ENCODE data around the gene PPP1R9B. TPM values are rescaled to one million over a fixed set of nuclear protein-coding genes. Genes with fewer than 3 reads are reported as not detected.

Gene PPP1R9B, protein sequence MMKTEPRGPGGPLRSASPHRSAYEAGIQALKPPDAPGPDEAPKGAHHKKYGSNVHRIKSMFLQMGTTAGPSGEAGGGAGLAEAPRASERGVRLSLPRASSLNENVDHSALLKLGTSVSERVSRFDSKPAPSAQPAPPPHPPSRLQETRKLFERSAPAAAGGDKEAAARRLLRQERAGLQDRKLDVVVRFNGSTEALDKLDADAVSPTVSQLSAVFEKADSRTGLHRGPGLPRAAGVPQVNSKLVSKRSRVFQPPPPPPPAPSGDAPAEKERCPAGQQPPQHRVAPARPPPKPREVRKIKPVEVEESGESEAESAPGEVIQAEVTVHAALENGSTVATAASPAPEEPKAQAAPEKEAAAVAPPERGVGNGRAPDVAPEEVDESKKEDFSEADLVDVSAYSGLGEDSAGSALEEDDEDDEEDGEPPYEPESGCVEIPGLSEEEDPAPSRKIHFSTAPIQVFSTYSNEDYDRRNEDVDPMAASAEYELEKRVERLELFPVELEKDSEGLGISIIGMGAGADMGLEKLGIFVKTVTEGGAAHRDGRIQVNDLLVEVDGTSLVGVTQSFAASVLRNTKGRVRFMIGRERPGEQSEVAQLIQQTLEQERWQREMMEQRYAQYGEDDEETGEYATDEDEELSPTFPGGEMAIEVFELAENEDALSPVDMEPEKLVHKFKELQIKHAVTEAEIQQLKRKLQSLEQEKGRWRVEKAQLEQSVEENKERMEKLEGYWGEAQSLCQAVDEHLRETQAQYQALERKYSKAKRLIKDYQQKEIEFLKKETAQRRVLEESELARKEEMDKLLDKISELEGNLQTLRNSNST
- total RNA-seq (2021; ENCODE audit: unreplicated experiment) (112 TPM), Bru-seq, nascent RNA (percentile 68 among the genes with signal in this experiment), BruChase-seq, experiment 1, labeled RNA remaining after a 6-hour chase (percentile 90 among the genes with signal in this experiment), BruChase-seq, experiment 2, labeled RNA remaining after a 2-hour chase (percentile 90 among the genes with signal in this experiment)
- 65.7 and 68.5 TPM in 2 replicates for polyA plus RNA-seq (2012)
- long read RNA-seq, full-length matches to known transcripts: 10 of 27 reads
- long read RNA-seq, partial matches to known transcripts: 3 of 27 reads
- long read RNA-seq, other reads (novel, unspliced or antisense): 14 of 27 reads

DNA sequence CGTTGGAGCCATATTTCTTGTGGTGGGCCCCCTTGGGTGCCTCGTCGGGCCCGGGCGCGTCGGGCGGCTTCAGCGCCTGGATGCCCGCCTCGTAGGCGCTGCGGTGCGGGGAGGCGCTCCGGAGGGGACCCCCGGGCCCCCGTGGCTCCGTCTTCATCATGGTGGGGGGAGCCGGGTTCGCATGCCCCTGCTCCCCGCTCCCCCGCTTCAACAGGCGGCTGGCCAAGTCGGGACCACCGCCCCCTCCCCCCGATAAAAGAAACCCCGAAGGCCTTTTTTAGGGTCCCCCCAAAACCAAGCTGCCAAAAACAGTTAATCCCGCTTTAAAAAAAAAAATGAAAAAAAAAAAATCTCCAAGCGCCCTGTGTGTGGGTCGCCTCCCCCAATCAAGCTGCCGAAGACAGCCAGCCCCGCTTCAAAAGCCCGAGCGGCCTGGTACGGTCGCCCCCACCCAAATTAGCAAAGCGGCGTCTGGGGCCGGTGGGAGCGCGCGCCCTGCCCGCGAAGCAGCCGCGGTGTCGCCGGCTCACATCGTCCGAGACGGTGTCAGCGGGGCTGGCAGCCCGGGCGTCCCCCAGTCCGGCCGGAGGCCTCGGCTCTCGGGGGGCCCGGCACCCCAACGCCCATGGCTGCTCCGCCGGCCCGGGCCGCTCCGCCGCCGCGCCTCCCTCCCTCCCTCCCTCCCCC lies at the start of gene PPP1R9B:
TSS of gene PPP1R9B (minus strand) at position 324 of the 687 bp plus-strand sequence. CDS start at position 160, 164 bp downstream.
- Histone ChIP-seq H3K9ac (ENCODE audit: low read length) (peak within 1 kb of the TSS; percentile 74), H3K27me3 (ENCODE audit: insufficient read depth, low read length) (no peaks in the 10 kb centered on the region), H3K4me3 (replicated peaks in 1 of 2; ENCODE audit: low read depth in 1 of 2, low read length in 2 of 2) (peak within 1 kb of the TSS; percentile 76 to 97), H3K4me1 (ENCODE audit: control insufficient read depth in 1 of 2, insufficient read depth in 2 of 2, low read length in 2 of 2) (peaks cover 41 to 66% of the 10 kb centered on the region in 2 experiments), H3K9me2 (ENCODE audit: insufficient read depth) (no peaks in the 10 kb centered on the region), H3K9me3 (ENCODE audit: control insufficient read depth in 1 of 2, insufficient read depth in 1 of 2, low read depth in 1 of 2, low read length in 2 of 2) (no peaks in the 10 kb centered on the region), H3K79me2 (ENCODE audit: insufficient read depth, low read length) (peaks cover 52% of the 10 kb centered on the region), H3K27ac (ENCODE audit: low read depth, low read length) (peak within 1 kb of the TSS; percentile 89), H3K36me3 (ENCODE audit: control insufficient read depth in 1 of 2, insufficient read depth in 2 of 2, low read length in 2 of 2) (peaks cover 10 to 18% of the 10 kb centered on the region in 2 experiments; a peak in 3 of 4 replicates), H3K4me2 (ENCODE audit: low read length) (peak within 1 kb of the TSS; percentile 92), H4K20me1 (ENCODE audit: insufficient read depth) (no peaks in the 10 kb centered on the region), H2AFZ (ENCODE audit: low read depth, low read length, poor library complexity, severe bottlenecking) (no peak within 1 kb of the TSS)
- ChIA-PET POLR2A (interaction anchor here (2.5 kb wide), 1 partner anchor 11 kb away, joined by 22 read pairs; no protein-coding TSS in a partner anchor), CTCF (interaction anchor here (0.6 to 2.6 kb wide), 10 partner anchors 10 to 247 kb away, joined by 3 to 31 read pairs (median 6); partner anchors contain the start of genes LRRC59 and TMEM92), RAD21 (ENCODE audit: low non-redundant PET in 1 of 2, low total read pairs in 2 of 2, uncharacterized antibody in 2 of 2, unreplicated experiment in 2 of 2) (interaction anchor here (0.7 to 1.6 kb wide), 2 partner anchors 11 to 12 kb away, joined by 4 to 8 read pairs; no protein-coding TSS in a partner anchor)
- ATAC-seq (peak; percentile 1), DNase-seq (ENCODE audit: low read depth, low spot score) (no peak)
- TF ChIP-seq ZFX (IDR thresholded peaks at IDR 0.05) (peak; percentile 39; the same call in 1 of the 2 replicates), JUND (IDR thresholded peaks at IDR 0.05) (no peak)
- intact Hi-C loops (cut with micrococcal nuclease): no loop called here
- no TSS peak for BruUV-seq (replicated peaks)

Measured in HCT116 (cell line).